Measurements from ENCODE around the gene PPIP5K2.

The PPIP5K2 gene

GRCh38 chr5:103217101-103217500 is 97.0 kb downstream of the PPIP5K2 start:
- TF ChIP-seq FOXP2 (optimal IDR thresholded peaks at IDR 0.05; ENCODE audit: borderline replicate concordance, extremely low read depth, extremely low read length, insufficient read depth) = no peak

- no peak for TF ChIP-seq POLR2AphosphoS5 (IDR thresholded peaks at IDR 0.05; ENCODE audit: low read depth, low read length)
- no peak for TF ChIP-seq REST (IDR thresholded peaks at IDR 0.05; ENCODE audit: insufficient read depth in 1 of 2, low read depth in 2 of 2, low read length in 2 of 2)
- no peak for TF ChIP-seq FOXP2 (optimal IDR thresholded peaks at IDR 0.05; ENCODE audit: borderline replicate concordance, extremely low read depth, extremely low read length, insufficient read depth)
- TF ChIP-seq TAF1 (IDR thresholded peaks at IDR 0.05; ENCODE audit: borderline replicate concordance, insufficient read depth, low read length) = no peak
- TF ChIP-seq SIN3A (IDR thresholded peaks at IDR 0.05; ENCODE audit: borderline replicate concordance, insufficient read depth, low read length) = no peak
Measured at GRCh38 chr5:103218164-103218563, 98.1 kb downstream of the PPIP5K2 start.

GRCh38 chr5:103223031-103223955 is 103.2 kb downstream of the PPIP5K2 start:
- TF ChIP-seq POLR2AphosphoS5 (IDR thresholded peaks at IDR 0.05; ENCODE audit: low read depth, low read length) (no peak), FOXP2 (optimal IDR thresholded peaks at IDR 0.05; ENCODE audit: borderline replicate concordance, extremely low read depth, extremely low read length, insufficient read depth) (no peak), TAF1 (IDR thresholded peaks at IDR 0.05; ENCODE audit: borderline replicate concordance, insufficient read depth, low read length) (no peak), SIN3A (IDR thresholded peaks at IDR 0.05; ENCODE audit: borderline replicate concordance, insufficient read depth, low read length) (no peak), REST (IDR thresholded peaks at IDR 0.05; ENCODE audit: insufficient read depth in 1 of 2, low read depth in 2 of 2, low read length in 2 of 2) (no peak)

GRCh38 chr5:103224118-103224893 is 104.2 kb downstream of the PPIP5K2 start:
- TF ChIP-seq POLR2AphosphoS5 (IDR thresholded peaks at IDR 0.05; ENCODE audit: low read depth, low read length) (no peak), SIN3A (IDR thresholded peaks at IDR 0.05; ENCODE audit: borderline replicate concordance, insufficient read depth, low read length) (no peak), FOXP2 (optimal IDR thresholded peaks at IDR 0.05; ENCODE audit: borderline replicate concordance, extremely low read depth, extremely low read length, insufficient read depth) (no peak), REST (IDR thresholded peaks at IDR 0.05; ENCODE audit: insufficient read depth in 1 of 2, low read depth in 2 of 2, low read length in 2 of 2) (no peak)

GRCh38 chr5:103224894-103225246 is 104.8 kb downstream of the PPIP5K2 start:
- TF ChIP-seq TAF1 (IDR thresholded peaks at IDR 0.05; ENCODE audit: borderline replicate concordance, insufficient read depth, low read length) (no peak), REST (IDR thresholded peaks at IDR 0.05; ENCODE audit: insufficient read depth in 1 of 2, low read depth in 2 of 2, low read length in 2 of 2) (no peak), FOXP2 (optimal IDR thresholded peaks at IDR 0.05; ENCODE audit: borderline replicate concordance, extremely low read depth, extremely low read length, insufficient read depth) (no peak), SIN3A (IDR thresholded peaks at IDR 0.05; ENCODE audit: borderline replicate concordance, insufficient read depth, low read length) (no peak), POLR2AphosphoS5 (IDR thresholded peaks at IDR 0.05; ENCODE audit: low read depth, low read length) (no peak)

Data from PFSK-1 (cell line).